ENCODE results near the gene MRFAP1. TPM values are rescaled to one million over a fixed set of nuclear protein-coding genes. Genes with fewer than 3 reads are reported as not detected.
A peak's percentile ranks its signal among the peaks of the same experiment; 100 is the strongest.

MRFAP1 gene
- total and polyA plus RNA-seq, 10 of the 15 experiments (the other 5 are each of a cell fraction or from before 2014, with no cell fraction given): 18.7 to 105 (median 80.8) TPM

DNA sequence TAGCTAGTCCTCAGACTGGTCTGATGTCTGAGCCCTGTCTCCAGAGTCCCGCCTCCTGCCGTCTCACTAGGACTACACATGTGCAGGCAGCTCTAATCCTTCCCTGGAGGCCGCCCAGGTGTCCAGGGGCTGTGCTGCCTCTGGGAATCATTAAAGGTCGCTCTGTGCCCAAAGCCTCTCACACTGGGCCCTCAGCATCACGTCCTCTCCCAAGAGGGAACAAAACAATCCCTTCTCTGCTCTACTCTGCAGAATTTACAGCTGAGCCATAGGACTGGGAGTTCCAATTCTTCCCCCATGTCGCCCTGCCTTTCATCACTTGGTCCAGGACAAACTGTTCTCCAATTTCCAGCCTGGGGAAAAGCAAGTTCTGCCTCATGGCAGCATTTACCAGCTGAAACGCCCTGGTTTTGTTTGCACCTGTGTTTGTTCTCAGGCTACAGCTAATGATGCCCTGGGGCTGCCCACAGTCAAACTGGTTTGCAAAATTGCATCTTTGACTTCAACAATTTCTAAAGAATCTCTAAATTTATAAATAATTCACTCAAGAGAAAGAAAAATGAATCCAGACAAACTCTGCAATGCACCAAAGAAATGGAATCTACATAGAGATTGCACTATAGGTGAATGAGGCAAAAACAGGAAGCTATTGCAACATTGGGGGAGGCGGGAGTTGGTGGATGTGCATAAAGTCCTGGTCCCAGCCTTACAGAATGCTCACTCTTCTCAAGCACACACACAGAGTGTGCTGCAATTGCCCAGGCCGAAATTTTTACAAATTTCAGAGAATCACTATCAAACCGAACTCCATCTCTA is 7.2 kb upstream of the MRFAP1 start:
- Histone ChIP-seq H2AFZ (ENCODE audit: control insufficient read depth, low read depth, low read length) (no peak overlapping the region), H3K9ac (ENCODE audit: control insufficient read depth, insufficient read depth, low read length) (no peak overlapping the region), H3K9me3 (replicated peaks; ENCODE audit: control insufficient read depth, insufficient read depth, low read length) (no peaks in the 10 kb centered on the region), H3K4me1 (ENCODE audit: control insufficient read depth, insufficient read depth, low read length) (no peaks in the 10 kb centered on the region), H3K4me3 (no peak overlapping the region), H3K27me3 (replicated peaks in 1 of 2; ENCODE audit: control insufficient read depth in 2 of 2, insufficient read depth in 2 of 2, low read length in 1 of 2) (no peaks in the 10 kb centered on the region; a peak in 1 of 4 replicates), H3K4me2 (ENCODE audit: control insufficient read depth, insufficient read depth) (no peak overlapping the region), H3K27ac (ENCODE audit: control insufficient read depth, insufficient read depth) (no peak overlapping the region), H3K36me3 (ENCODE audit: control insufficient read depth in 2 of 2, insufficient read depth in 2 of 2, low read length in 1 of 2) (no peaks in the 10 kb centered on the region), H4K20me1 (ENCODE audit: control insufficient read depth, insufficient read depth) (no peaks in the 10 kb centered on the region), H3K79me2 (ENCODE audit: control insufficient read depth, insufficient read depth, low read length) (no peaks in the 10 kb centered on the region)
- ChIA-PET RAD21 (ENCODE audit: unreplicated experiment) (no interaction called here), POLR2A (interaction anchor here (0.8 kb wide), 1 partner anchor 85 kb away, joined by 3 read pairs; no protein-coding TSS in a partner anchor), CTCF (no interaction called here), SMC1A (ENCODE audit: uncharacterized antibody, unreplicated experiment) (interaction anchor here (0.8 to 1.6 kb wide), 2 partner anchors 12 to 655 kb away, joined by 3 read pairs; no protein-coding TSS in a partner anchor)
- ATAC-seq: peak; percentile 52; the same call in 2 of the 3 replicates
- 40% methylated on average over 10 of the region's 10 CpGs for WGBS (ENCODE audit: insufficient coverage, insufficient replicate concordance, low lambda C conversion rate, missing lambda C conversion rate)
- intact Hi-C loops (cut with micrococcal nuclease; ENCODE audit: unreplicated experiment): no loop called here
- in situ Hi-C loops (cut with MboI): no loop called here
- FAIRE-seq: no peak
- no TSS peak for BruUV-seq (replicated peaks)
- DNase-seq (ENCODE audit: low read depth, low spot score): no peak
- no peak for TF ChIP-seq NR2C1 (IDR thresholded peaks at IDR 0.05)
- TF ChIP-seq SREBF1 (IDR thresholded peaks at IDR 0.05; ENCODE audit: low read length): no peak
- TF ChIP-seq POLR2A (IDR thresholded peaks at IDR 0.05; ENCODE audit: low read depth, low read length): no peak; the same call in 1 of the 2 replicates
- no peak for TF ChIP-seq YY1 (IDR thresholded peaks at IDR 0.05; ENCODE audit: low read depth, low read length)
- TF ChIP-seq MEF2B (IDR thresholded peaks at IDR 0.05; ENCODE audit: partially characterized antibody, poor library complexity, severe bottlenecking): no peak
- no peak for TF ChIP-seq POLR2AphosphoS5 (IDR thresholded peaks at IDR 0.05; ENCODE audit: low read length)
- TF ChIP-seq FOS (IDR thresholded peaks at IDR 0.05; ENCODE audit: borderline replicate concordance, extremely low read depth, insufficient read length): no peak
- TF ChIP-seq ASH2L (IDR thresholded peaks at IDR 0.05; ENCODE audit: borderline replicate concordance, low read depth): no peak
- no peak for TF ChIP-seq RFX5 (IDR thresholded peaks at IDR 0.05; ENCODE audit: low read depth, low read length)
- TF ChIP-seq, protein P1, sequence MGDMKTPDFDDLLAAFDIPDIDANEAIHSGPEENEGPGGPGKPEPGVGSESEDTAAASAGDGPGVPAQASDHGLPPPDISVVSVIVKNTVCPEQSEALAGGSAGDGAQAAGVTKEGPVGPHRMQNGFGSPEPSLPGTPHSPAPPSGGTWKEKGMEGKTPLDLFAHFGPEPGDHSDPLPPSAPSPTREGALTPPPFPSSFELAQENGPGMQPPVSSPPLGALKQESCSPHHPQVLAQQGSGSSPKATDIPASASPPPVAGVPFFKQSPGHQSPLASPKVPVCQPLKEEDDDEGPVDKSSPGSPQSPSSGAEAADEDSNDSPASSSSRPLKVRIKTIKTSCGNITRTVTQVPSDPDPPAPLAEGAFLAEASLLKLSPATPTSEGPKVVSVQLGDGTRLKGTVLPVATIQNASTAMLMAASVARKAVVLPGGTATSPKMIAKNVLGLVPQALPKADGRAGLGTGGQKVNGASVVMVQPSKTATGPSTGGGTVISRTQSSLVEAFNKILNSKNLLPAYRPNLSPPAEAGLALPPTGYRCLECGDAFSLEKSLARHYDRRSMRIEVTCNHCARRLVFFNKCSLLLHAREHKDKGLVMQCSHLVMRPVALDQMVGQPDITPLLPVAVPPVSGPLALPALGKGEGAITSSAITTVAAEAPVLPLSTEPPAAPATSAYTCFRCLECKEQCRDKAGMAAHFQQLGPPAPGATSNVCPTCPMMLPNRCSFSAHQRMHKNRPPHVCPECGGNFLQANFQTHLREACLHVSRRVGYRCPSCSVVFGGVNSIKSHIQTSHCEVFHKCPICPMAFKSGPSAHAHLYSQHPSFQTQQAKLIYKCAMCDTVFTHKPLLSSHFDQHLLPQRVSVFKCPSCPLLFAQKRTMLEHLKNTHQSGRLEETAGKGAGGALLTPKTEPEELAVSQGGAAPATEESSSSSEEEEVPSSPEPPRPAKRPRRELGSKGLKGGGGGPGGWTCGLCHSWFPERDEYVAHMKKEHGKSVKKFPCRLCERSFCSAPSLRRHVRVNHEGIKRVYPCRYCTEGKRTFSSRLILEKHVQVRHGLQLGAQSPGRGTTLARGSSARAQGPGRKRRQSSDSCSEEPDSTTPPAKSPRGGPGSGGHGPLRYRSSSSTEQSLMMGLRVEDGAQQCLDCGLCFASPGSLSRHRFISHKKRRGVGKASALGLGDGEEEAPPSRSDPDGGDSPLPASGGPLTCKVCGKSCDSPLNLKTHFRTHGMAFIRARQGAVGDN (IDR thresholded peaks at IDR 0.05): no peak

Measured in GM12878 (cell line).